Measurements from ENCODE around the gene MAP1LC3B.

Gene MAP1LC3B

DNA sequence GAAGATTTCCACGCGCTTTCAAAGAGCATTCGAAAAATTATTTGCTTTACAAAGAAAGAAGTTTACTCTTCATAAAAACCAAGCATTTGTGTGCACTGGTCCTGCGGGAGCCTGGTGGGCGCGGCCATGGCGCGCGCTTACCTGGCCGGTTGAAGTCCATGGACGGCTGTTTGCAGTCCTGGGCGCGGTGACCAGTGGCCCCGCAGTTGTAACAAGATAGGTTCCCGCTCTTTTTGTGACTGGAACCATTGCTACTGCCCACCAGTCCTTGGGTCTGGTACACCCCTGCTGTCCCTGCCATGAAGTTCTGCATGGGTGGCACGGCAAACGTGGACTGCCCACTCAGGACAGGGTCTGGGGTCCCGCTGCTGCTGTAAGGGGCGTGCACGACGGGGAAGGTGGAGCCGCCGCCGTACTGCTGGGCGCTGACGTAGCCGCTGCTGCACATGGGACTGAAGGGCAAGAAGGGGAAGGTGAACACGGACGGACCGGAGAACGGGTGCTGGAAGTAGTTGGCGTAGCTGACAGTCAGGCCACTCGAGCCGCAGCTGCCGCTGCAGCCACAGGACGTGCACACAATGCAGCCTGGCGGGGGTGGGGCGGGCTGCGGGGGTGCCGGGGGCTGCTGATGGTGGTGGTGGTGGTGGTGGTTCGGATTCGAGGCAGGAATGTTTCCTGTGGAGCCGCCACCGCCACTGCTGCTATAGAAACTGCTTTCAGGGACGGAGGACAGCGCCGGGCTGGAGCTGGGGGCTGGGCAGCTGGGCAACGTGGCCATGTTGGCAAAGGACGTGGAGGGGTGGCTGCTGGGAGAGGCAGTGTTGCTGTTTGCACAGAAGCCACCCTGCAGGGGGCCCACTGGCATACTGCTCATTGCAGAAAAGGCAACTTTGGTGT, 19.5 kb downstream of the MAP1LC3B start:
- WGBS: 95% methylated on average over 49 of the region's 49 CpGs
- no peaks in the 10 kb centered on the region for H3K4me1 ChIP-seq (ENCODE audit: insufficient read depth, low read length)
- H3K9me3 ChIP-seq (ENCODE audit: insufficient read depth, low read depth, low read length): no peaks in the 10 kb centered on the region
- no peak overlapping the region for H3K9ac ChIP-seq (ENCODE audit: low read depth, low read length)
- H3K36me3 ChIP-seq (ENCODE audit: insufficient read depth, low read length): peaks cover 79% of the 10 kb centered on the region
- H3K4me3 ChIP-seq (ENCODE audit: low read length): no peak overlapping the region
- H3K27ac ChIP-seq (ENCODE audit: low read depth, low read length): no peak overlapping the region
- no peaks in the 10 kb centered on the region for H3K27me3 ChIP-seq (ENCODE audit: insufficient read depth, low read length)

DNA sequence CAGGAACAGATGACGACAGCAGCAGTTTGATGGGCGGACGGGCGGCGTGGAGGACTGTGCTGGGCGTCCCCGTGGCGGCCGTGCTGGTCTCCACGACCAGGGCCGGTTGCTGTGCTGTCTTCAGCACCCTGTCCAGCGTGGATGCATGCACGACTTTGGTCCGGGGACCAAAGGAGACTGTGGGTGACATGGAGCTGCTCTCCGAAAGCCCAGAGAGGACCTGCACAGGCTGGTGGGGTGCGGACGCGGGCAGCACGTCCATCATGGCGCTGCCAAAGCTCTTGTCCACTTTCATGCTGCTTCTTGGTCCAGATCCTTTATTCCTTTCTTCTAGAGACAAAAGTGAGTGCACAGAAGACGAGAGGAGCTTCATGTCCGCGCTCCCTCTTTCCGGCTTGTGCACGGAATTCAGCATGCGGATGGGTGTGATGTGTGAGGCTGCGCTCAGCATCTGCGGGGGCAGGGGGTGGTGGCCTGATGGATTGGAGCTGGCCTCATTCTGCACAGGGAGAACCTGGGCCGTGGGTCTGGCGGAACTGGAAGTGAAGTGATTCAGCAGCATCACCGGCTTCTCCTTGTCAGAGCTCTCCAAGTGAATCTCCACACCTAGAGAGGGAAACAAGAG, 20.3 kb downstream of the MAP1LC3B start:
- 95% methylated on average over 31 of the region's 31 CpGs for whole genome bisulfite sequencing
- Histone ChIP-seq H3K27me3 (ENCODE audit: insufficient read depth, low read length) (no peaks in the 10 kb centered on the region), H3K9ac (ENCODE audit: low read depth, low read length) (no peak overlapping the region), H3K4me3 (ENCODE audit: low read length) (no peak overlapping the region), H3K36me3 (ENCODE audit: insufficient read depth, low read length) (peaks cover 80% of the 10 kb centered on the region), H3K9me3 (ENCODE audit: insufficient read depth, low read depth, low read length) (no peaks in the 10 kb centered on the region), H3K27ac (ENCODE audit: low read depth, low read length) (no peak overlapping the region), H3K4me1 (ENCODE audit: insufficient read depth, low read length) (no peaks in the 10 kb centered on the region)

DNA sequence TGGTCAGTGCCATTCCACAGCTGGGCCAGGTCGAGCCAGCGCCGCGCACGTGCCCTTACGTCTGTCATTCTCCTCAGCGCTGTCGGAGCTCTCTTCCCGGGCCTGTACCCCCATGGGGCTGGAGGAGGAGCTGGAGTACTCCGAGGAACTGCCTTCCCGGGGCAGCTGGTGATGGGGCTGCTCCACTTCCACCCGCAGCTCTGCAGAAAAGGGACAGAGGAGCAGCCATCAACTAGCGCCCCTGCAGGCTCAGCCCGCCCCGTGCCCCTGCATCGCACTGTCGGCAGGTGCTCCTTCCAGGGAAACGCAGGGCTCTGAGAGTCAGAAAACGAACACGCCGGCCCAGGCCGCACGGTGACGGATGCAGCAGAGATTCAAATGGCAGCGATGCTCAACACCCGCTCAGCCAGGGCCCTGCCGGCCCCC, 20.9 kb downstream of the MAP1LC3B start:
- Histone ChIP-seq H3K9ac (ENCODE audit: low read depth, low read length) (no peak overlapping the region), H3K27me3 (ENCODE audit: insufficient read depth, low read length) (no peaks in the 10 kb centered on the region), H3K9me3 (ENCODE audit: insufficient read depth, low read depth, low read length) (no peaks in the 10 kb centered on the region), H3K4me3 (ENCODE audit: low read length) (no peak overlapping the region), H3K27ac (ENCODE audit: low read depth, low read length) (no peak overlapping the region), H3K36me3 (ENCODE audit: insufficient read depth, low read length) (peaks cover 80% of the 10 kb centered on the region), H3K4me1 (ENCODE audit: insufficient read depth, low read length) (no peaks in the 10 kb centered on the region)
- 96% methylated on average over 27 of the region's 27 CpGs for WGBS

DNA sequence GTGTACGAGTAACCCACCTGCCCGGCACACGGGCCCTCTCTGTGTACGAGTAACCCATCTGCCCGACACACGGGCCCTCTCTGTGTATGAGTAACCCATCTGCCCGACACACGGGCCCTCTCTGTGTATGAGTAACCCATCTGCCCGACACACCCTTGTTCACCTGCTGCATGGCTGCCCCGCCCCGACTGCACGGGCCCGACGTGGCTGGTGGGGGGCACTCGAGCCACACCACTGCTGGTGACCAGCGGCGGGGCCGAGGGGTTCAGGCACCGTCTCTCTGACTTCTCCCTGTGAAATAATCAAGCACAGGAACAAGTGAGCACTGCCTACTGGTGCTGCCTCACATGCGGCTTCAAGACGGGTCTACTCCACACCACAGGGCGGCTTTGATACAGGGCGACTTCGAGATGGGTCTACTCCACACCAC, 22.1 kb downstream of the MAP1LC3B start:
- Histone ChIP-seq H3K27me3 (ENCODE audit: insufficient read depth, low read length) (no peaks in the 10 kb centered on the region), H3K36me3 (ENCODE audit: insufficient read depth, low read length) (peaks cover 81% of the 10 kb centered on the region), H3K9me3 (ENCODE audit: insufficient read depth, low read depth, low read length) (no peaks in the 10 kb centered on the region), H3K4me1 (ENCODE audit: insufficient read depth, low read length) (no peaks in the 10 kb centered on the region), H3K27ac (ENCODE audit: low read depth, low read length) (no peak overlapping the region), H3K4me3 (ENCODE audit: low read length) (no peak overlapping the region), H3K9ac (ENCODE audit: low read depth, low read length) (no peak overlapping the region)
- 91% methylated on average over 24 of the region's 24 CpGs for WGBS

DNA sequence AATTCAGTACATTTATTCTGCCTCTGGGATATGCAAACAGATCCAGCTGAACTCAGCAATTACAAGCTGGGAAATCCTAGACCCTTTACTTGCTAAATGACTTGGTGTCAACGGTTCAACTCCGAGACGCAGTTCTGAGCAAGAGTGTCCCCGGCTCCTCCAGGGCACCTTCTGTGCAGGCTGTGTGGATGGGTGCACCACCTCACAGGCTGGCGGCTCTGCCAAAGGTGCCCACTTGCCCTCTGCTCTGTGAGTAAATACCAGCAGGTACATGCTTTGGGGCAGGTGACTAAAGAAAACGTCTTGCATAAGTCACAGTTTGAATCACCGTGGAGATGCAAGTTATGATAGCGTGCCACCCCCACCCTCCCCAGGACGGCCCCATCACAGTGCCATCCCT, 23.3 kb downstream of the MAP1LC3B start:
- 96% methylated on average over 9 of the region's 9 CpGs for WGBS
- Histone ChIP-seq H3K9me3 (ENCODE audit: insufficient read depth, low read depth, low read length) (no peaks in the 10 kb centered on the region), H3K9ac (ENCODE audit: low read depth, low read length) (no peak overlapping the region), H3K27ac (ENCODE audit: low read depth, low read length) (no peak overlapping the region), H3K27me3 (ENCODE audit: insufficient read depth, low read length) (no peaks in the 10 kb centered on the region), H3K4me3 (ENCODE audit: low read length) (no peak overlapping the region), H3K4me1 (ENCODE audit: insufficient read depth, low read length) (no peaks in the 10 kb centered on the region), H3K36me3 (ENCODE audit: insufficient read depth, low read length) (peaks cover 79% of the 10 kb centered on the region)

DNA sequence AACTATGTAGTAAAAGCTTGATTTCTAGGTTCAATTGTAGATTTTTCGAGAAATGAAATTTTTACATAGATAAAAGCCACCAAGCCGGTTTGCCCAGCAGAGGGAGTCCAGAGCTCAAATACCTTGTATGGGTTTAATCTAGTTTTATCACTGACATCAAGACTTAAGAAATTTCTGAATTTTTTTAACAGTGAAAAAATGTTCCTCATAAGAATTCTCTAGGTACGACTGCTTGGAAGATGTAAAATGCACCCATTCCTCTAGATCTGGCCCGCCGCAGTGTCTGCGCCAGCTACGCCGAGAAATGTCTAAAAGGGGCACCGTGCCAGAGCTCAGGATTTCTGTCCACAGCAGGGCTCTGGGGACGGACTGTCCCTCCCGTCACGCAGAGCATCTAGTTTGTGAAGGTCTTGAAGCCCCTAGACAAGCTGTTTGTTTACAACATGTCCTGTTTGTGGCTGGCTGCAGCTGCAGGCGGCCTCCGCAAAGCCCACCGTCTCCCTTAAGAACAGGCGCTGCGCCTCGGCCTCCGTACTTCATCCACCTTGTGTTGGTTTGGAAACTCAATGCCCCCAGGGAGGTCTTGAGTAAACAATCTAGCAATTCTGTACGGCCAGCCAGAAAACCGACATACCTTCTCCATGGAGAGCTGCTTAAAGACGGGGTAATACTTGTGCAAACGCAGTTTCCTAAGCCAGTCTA, 24.8 kb downstream of the MAP1LC3B start:
- Histone ChIP-seq H3K36me3 (ENCODE audit: insufficient read depth, low read length) (peaks cover 80% of the 10 kb centered on the region), H3K27ac (ENCODE audit: low read depth, low read length) (no peak overlapping the region), H3K9ac (ENCODE audit: low read depth, low read length) (no peak overlapping the region), H3K9me3 (ENCODE audit: insufficient read depth, low read depth, low read length) (no peaks in the 10 kb centered on the region), H3K4me1 (ENCODE audit: insufficient read depth, low read length) (no peaks in the 10 kb centered on the region), H3K27me3 (ENCODE audit: insufficient read depth, low read length) (no peaks in the 10 kb centered on the region), H3K4me3 (ENCODE audit: low read length) (no peak overlapping the region)
- WGBS: 95% methylated on average over 21 of the region's 23 CpGs

DNA sequence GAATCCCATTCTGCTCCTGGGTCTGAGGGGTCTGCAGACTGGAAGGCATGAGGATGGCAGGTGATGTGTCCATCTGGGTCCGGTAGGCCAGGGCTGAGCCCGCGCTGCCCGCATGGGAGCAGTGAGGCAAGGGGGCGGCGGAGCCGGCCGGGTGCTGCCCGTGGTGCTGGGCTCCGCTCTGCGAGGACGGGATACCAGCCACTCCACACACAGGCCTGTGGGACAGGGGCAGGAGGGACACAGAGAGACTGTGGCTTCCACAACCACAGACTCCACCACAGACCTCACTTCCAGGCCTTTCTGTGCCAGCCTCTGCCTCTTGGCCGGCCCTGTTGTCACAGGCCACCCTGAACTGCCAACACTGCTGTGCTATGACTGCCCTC, 25.4 kb downstream of the MAP1LC3B start:
- H3K9me3 ChIP-seq (ENCODE audit: insufficient read depth, low read depth, low read length): no peaks in the 10 kb centered on the region
- H3K9ac ChIP-seq (ENCODE audit: low read depth, low read length): no peak overlapping the region
- peaks cover 76% of the 10 kb centered on the region for H3K36me3 ChIP-seq (ENCODE audit: insufficient read depth, low read length)
- no peak overlapping the region for H3K4me3 ChIP-seq (ENCODE audit: low read length)
- H3K27ac ChIP-seq (ENCODE audit: low read depth, low read length): no peak overlapping the region
- H3K4me1 ChIP-seq (ENCODE audit: insufficient read depth, low read length): no peaks in the 10 kb centered on the region
- H3K27me3 ChIP-seq (ENCODE audit: insufficient read depth, low read length): no peaks in the 10 kb centered on the region
- 97% methylated on average over 13 of the region's 13 CpGs for WGBS

DNA sequence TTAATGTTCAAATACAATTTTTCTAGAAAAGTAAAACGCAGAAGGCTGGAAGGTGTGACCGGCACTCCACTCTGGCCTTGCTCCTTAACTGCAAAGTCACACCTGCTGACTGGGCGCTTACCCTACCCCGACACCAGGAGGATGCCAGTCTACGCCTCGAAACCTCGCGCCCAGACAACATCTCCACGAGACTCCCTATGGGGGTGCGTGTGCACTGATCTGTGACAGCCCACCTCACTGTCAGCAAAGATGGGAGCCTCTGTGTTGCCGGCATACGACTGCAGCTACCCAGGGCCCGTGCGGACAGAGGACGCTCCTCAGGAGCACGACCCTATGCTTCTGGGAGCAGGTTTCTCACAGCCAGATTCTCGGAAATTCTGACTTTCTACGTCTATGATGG, 26.1 kb downstream of the MAP1LC3B start:
- Histone ChIP-seq H3K27ac (ENCODE audit: low read depth, low read length) (no peak overlapping the region), H3K9me3 (ENCODE audit: insufficient read depth, low read depth, low read length) (no peaks in the 10 kb centered on the region), H3K9ac (ENCODE audit: low read depth, low read length) (no peak overlapping the region), H3K4me1 (ENCODE audit: insufficient read depth, low read length) (no peaks in the 10 kb centered on the region), H3K36me3 (ENCODE audit: insufficient read depth, low read length) (peaks cover 74% of the 10 kb centered on the region), H3K4me3 (ENCODE audit: low read length) (no peak overlapping the region), H3K27me3 (ENCODE audit: insufficient read depth, low read length) (no peaks in the 10 kb centered on the region)
- WGBS: 97% methylated on average over 18 of the region's 18 CpGs

DNA sequence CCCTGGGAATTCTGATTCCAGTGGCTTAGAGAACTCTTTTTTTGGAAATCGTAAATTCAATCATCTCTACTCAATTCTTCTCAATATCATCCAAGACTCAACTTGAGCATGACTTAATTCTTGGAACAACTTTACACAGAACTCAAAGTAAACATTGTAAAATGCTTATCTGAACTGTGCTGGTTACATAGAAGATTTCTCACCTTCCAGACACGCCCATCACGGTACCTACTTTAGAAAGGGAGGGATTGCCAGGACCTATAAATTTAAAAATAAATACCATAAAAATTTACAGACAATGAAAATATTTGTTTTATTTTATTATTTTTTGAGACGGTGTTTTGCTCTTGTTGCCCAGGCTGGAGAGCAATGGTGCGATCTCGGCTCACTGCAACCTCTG, 26.5 kb downstream of the MAP1LC3B start:
- 72% methylated on average over 4 of the region's 6 CpGs for WGBS
- no peaks in the 10 kb centered on the region for H3K4me1 ChIP-seq (ENCODE audit: insufficient read depth, low read length)
- H3K4me3 ChIP-seq (ENCODE audit: low read length): no peak overlapping the region
- H3K36me3 ChIP-seq (ENCODE audit: insufficient read depth, low read length): peaks cover 74% of the 10 kb centered on the region
- no peaks in the 10 kb centered on the region for H3K9me3 ChIP-seq (ENCODE audit: insufficient read depth, low read depth, low read length)
- H3K27me3 ChIP-seq (ENCODE audit: insufficient read depth, low read length): no peaks in the 10 kb centered on the region
- no peak overlapping the region for H3K27ac ChIP-seq (ENCODE audit: low read depth, low read length)
- H3K9ac ChIP-seq (ENCODE audit: low read depth, low read length): no peak overlapping the region

DNA sequence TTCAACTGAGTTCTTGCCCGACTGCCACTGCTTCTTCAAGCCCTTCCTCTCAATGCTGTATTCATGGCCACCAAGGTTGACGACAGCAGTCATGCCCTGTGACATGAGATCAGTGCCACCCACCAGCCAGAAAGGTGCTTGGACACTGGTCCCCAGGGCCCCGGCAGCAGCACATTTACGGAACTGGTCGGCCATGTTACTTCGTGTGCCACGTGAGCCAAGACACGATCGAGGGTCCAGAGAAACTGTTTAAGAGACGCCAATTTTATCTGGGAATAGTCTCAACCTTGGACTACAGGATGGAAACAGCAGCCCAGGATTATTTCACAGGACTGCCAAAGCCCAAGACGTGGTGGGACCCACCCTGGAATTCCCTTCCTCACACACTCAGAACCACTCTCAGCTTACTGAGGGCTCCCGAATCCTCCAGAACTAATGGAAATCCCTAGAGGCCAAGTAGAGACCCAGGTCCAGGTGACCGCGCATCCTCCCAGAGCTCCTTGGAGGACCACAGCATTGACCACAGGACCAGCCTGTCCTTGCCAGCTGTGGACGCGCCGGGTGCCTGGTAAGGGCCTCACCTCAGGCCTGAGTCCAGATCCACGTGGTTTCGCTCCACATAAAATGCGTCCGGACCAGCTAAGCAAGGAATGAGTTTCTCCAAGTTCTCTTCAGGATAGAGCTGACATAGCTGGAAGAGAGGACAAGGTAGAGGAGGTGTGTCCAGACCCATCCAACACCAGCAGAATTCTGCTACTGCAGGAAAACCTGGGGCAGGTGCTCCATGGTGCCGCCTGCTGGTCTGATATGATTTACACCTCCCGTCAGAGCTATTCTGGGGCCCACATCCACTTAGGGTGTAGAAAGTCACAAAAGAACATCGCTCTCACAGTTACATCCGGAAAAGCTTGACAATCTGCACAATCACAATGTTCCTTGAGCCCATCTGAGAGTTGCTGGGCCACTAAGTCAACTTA, 28.2 kb downstream of the MAP1LC3B start:
- no peak overlapping the region for H3K4me3 ChIP-seq (ENCODE audit: low read length)
- peaks cover 69% of the 10 kb centered on the region for H3K36me3 ChIP-seq (ENCODE audit: insufficient read depth, low read length)
- 96% methylated on average over 25 of the region's 25 CpGs for WGBS
- H3K27ac ChIP-seq (ENCODE audit: low read depth, low read length): no peak overlapping the region
- H3K27me3 ChIP-seq (ENCODE audit: insufficient read depth, low read length): no peaks in the 10 kb centered on the region
- H3K9ac ChIP-seq (ENCODE audit: low read depth, low read length): no peak overlapping the region
- no peaks in the 10 kb centered on the region for H3K9me3 ChIP-seq (ENCODE audit: insufficient read depth, low read depth, low read length)
- no peaks in the 10 kb centered on the region for H3K4me1 ChIP-seq (ENCODE audit: insufficient read depth, low read length)

Measured in HUES64 (cell line).